Measurements from ENCODE around the gene L3MBTL1.

L3MBTL1 gene

DNA sequence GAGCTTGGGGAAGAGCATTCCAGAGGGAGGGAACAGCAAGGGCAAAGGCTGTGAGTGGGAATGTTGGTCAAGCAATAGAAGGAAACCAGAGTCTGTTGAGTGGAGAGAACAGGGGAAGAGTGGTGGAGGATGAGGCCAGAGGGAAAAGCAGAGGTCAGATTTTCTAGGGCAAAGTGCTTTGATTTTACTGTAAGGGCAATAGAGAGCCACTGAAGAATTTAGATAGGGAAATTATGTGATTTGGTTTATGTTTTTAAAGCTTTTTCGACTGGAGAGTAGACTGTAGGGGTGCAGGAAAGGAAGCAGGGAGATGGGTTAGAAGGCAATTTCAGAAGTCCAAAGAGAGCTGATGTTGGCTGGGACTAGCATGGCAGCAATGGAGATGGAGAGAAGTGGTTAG lies 4.4 kb downstream of the L3MBTL1 start:
- Mint-ChIP-seq H3K27ac (no peak overlapping the region), H3K4me1 (peaks cover 23% of the 10 kb centered on the region), H3K4me3 (peak overlapping the region; percentile 3), H3K27me3 (ENCODE audit: low read depth, poor library complexity) (peaks cover 25% of the 10 kb centered on the region), H3K9me3 (no peaks in the 10 kb centered on the region), H3K36me3 (ENCODE audit: low read depth) (no peaks in the 10 kb centered on the region)
- DNase-seq = no peak
- no peak for TF ChIP-seq CTCF (IDR thresholded peaks at IDR 0.05)

DNA sequence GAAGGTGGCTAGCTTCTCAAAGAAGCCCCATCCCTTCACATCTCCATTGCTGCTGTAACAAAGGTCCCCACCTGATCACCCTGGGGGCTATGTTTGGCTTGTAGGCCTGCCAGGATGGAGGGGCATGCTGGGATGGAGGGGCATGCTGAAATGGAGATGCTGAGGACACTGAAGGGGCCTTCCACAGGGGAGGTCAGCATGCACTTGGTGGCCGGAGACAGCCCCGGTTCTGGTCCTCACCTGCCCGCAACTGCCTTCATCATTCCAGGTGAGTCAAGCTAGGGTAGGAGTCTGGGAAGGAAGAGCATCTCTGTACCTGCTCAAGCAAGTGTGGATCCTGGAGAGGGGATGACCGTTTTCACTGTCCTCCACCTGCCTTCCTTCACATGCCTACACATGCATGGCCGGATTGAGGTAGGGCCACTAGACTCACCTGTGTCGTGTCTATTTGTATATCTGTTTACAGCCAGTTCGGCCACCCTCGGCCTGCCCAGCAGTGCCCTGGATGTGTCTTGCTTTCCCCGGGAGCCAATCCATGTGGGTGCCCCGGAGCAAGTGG lies 6.0 kb downstream of the L3MBTL1 start:
- H3K4me3 Mint-ChIP-seq = peak overlapping the region; percentile 96
- H3K27ac Mint-ChIP-seq = no peak overlapping the region

DNA sequence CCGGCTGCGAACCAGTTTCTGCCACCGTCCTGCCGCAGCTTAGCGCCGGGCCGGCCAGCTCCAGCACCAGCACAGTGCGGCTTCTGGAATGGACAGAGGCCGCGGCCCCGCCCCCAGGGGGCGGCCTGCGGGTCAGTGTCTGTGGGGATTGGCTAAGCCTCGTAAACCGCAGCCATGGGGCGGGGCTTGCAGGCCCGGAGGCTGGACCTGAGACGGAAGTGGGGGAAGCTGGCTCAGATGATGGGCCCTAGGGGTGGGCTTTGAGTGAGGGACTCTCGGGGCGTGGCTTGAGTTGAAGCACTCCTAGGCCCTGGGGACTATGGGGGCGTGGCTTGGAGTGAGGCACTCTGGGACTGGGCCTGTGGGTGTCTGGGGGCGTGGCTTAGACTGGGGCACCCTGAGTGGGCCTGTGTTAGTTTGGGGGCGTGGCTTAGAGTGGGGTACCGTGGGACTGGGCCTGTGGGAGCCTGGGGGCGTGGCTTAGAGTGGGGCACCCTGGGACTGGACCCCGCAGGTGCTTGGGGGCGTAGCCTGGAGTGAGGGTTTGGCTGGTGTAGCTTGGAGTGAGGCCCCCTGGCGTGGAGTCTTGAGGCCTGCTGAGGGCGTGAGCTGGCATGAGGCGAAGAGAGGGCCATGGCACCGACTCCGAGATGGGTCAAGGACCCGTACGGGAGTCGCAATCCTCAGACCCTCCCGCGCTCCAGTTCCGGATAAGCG lies 6.6 kb downstream of the L3MBTL1 start:
- Mint-ChIP-seq H3K27me3 (ENCODE audit: low read depth, poor library complexity) (peaks cover 5% of the 10 kb centered on the region), H3K36me3 (ENCODE audit: low read depth) (peaks cover 17% of the 10 kb centered on the region), H3K4me3 (peak overlapping the region; percentile 96), H3K4me1 (peaks cover 19% of the 10 kb centered on the region), H3K27ac (peak overlapping the region; percentile 84), H3K9me3 (no peaks in the 10 kb centered on the region)
- no peak for TF ChIP-seq CTCF (IDR thresholded peaks at IDR 0.05)
- DNase-seq = peak; percentile 97

More for the DNA sequence above, 6.0 kb downstream of the L3MBTL1 start:
- TF ChIP-seq CTCF (IDR thresholded peaks at IDR 0.05) = no peak
- Mint-ChIP-seq H3K9me3 (no peaks in the 10 kb centered on the region), H3K27me3 (ENCODE audit: low read depth, poor library complexity) (peaks cover 11% of the 10 kb centered on the region), H3K36me3 (ENCODE audit: low read depth) (peaks cover 10% of the 10 kb centered on the region), H3K4me1 (peaks cover 22% of the 10 kb centered on the region)
- DNase-seq = no peak

- no peak for TF ChIP-seq CTCF (IDR thresholded peaks at IDR 0.05)
Observed at GRCh38 chr20:43514648-43514999, 7.1 kb downstream of the L3MBTL1 start.

DNA sequence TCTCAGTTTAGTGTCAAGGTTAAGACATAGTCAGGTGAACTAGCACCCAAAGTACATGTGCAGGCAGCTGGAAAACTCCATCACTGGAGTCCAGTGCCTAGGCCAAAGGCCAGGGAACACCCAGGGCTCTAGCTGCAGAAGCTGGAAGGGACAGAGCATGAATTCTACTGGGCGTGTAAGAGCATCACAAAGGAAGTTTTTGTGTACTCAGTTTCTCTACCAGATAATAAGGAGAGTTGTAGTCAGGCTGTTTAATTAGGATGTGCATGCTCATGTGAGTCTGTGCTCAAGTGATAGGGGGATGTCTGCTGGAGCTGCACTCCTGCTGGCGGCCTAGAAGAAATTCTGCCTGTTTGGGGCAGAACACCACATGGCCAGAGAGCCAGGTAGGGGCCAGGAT lies 8.1 kb downstream of the L3MBTL1 start:
- peaks cover 19% of the 10 kb centered on the region for H3K4me1 Mint-ChIP-seq
- H3K36me3 Mint-ChIP-seq (ENCODE audit: low read depth) = peaks cover 32% of the 10 kb centered on the region
- TF ChIP-seq CTCF (IDR thresholded peaks at IDR 0.05) = no peak
- no peak overlapping the region for H3K27ac Mint-ChIP-seq
- DNase-seq = no peak
- H3K9me3 Mint-ChIP-seq = peaks cover 7% of the 10 kb centered on the region
- no peaks in the 10 kb centered on the region for H3K27me3 Mint-ChIP-seq (ENCODE audit: low read depth, poor library complexity)
- peak overlapping the region; percentile 96 for H3K4me3 Mint-ChIP-seq

More at GRCh38 chr20:43514648-43514999, 7.1 kb downstream of the L3MBTL1 start:
- Mint-ChIP-seq H3K4me1 (peaks cover 19% of the 10 kb centered on the region), H3K4me3 (peak overlapping the region; percentile 96), H3K36me3 (ENCODE audit: low read depth) (peaks cover 22% of the 10 kb centered on the region), H3K9me3 (no peaks in the 10 kb centered on the region), H3K27me3 (ENCODE audit: low read depth, poor library complexity) (peaks cover under 1% of the 10 kb centered on the region), H3K27ac (no peak overlapping the region)
- no peak for DNase-seq

Data from nephron progenitor cell (in vitro differentiated cells).